K562 treated with DMSO at 1 percent for 24 hours (cell line): ENCODE results near the gene TNFSF10. TPM values are rescaled to one million over a fixed set of nuclear protein-coding genes. Genes with fewer than 3 reads are reported as not detected.

ENCODE experiments used
- total RNA-seq: library from RNA; unstranded; fragments of 300-600 nt; gene quantifications from 2 replicates; pipeline ENCODE4 v1.2.3, GENCODE V29; 2022; ENCODE audit warnings: low read depth; ENCODE audit not compliant: insufficient read depth

TNFSF10 gene
- total RNA-seq: 5.4 and 5.6 TPM in 2 replicates

GRCh38 chr3:172522871-172523818, at the start of gene TNFSF10:
Gene TNFSF10 (minus strand): TSS chr3:172523430. CDS start chr3:172523384, 46 bp downstream.

Other genes starting within 250 kb of the TNFSF10 start
- gene GHSR, start 75.0 kb downstream of the TNFSF10 start, total RNA-seq: not detected in 2 replicates
- 5.0 and 5.6 TPM in 2 replicates for gene NCEH1, start 187.6 kb upstream of the TNFSF10 start, total RNA-seq
- 13.4 and 18.4 TPM in 2 replicates for gene ECT2, start 227.3 kb upstream of the TNFSF10 start, total RNA-seq